Pulmonary artery endothelial cell (primary cell): ENCODE results near the gene CTIF. TPM values are rescaled to one million over a fixed set of nuclear protein-coding genes. Genes with fewer than 3 reads are reported as not detected.
"Not testable (repeated sequence)": the region's sequence is repeated elsewhere in the genome, so short reads cannot be mapped to it uniquely, and the experiment has no call there.

Experiments used
- DNase-seq: peaks from one replicate; pipeline ENCODE4 v3.0.0-alpha.2; 2011; ENCODE audit warnings: low read depth, low spot score
- total RNA-seq: library from RNA; depleted of rRNA; stranded (reverse); fragments of >200 nt; gene quantifications from 2 replicates; pipeline ENCODE4 v1.2.3, GENCODE V29; 2014

The CTIF gene
- total RNA-seq, 1 donor from 2014 or later: 15.2 TPM

GRCh38 chr18:48800466-48800865 lies 261.6 kb downstream of the CTIF start:
- DNase-seq: no peak

- no peak for DNase-seq
These were observed 262.3 kb downstream of the CTIF start for GRCh38 chr18:48800876-48801727.

GRCh38 chr18:48801728-48802542 lies 263.1 kb downstream of the CTIF start:
- DNase-seq: no peak

- no peak for DNase-seq
These were observed 263.9 kb downstream of the CTIF start for GRCh38 chr18:48802543-48803290.

GRCh38 chr18:48803518-48803917 lies 264.7 kb downstream of the CTIF start:
- no peak for DNase-seq

DNA sequence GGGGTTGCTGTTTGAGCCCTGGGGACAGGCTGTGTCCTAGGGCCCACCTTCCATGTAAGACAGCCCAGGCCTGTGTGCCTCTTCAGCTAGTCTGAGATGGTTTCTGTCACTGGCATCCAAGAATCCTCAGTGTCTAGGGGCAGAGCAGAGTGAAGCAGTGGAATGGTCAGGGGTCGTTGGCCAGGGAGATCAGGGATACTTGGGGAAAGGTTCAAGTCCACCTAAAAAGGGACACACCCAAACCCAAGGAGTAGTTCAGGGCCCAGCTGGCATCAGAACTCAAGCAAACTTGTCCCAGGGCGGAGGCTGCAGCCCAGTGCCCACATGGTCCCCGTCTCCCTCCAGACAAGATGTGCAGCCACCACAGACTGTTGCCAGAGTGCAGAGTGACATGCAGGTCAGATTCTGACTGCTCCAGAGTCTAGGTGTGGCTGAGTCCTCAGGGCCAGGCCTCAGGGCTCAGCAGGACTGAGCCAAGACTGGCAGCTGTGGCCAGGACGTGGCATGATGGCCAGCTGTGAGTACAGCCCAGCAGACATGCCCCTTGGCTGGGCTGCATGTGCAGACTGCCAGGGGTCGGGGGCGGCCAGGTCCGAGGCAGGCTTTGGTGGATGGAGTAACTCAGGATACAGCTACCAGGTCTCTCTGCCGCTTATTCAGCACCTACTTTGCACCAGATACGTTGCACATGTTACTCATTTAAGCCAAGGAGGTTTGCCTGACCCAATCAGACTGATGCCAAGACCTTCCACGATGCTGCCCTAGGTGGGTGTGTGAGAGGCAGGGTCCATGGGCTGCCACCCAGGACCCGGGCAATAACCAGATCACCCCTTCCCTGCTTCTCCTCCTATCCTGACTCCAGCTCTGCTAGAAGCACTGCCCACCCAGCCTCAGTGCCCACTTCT lies 265.4 kb downstream of the CTIF start:
- no peak for DNase-seq

GRCh38 chr18:48804856-48805610 lies 266.2 kb downstream of the CTIF start:
- no peak for DNase-seq

DNA sequence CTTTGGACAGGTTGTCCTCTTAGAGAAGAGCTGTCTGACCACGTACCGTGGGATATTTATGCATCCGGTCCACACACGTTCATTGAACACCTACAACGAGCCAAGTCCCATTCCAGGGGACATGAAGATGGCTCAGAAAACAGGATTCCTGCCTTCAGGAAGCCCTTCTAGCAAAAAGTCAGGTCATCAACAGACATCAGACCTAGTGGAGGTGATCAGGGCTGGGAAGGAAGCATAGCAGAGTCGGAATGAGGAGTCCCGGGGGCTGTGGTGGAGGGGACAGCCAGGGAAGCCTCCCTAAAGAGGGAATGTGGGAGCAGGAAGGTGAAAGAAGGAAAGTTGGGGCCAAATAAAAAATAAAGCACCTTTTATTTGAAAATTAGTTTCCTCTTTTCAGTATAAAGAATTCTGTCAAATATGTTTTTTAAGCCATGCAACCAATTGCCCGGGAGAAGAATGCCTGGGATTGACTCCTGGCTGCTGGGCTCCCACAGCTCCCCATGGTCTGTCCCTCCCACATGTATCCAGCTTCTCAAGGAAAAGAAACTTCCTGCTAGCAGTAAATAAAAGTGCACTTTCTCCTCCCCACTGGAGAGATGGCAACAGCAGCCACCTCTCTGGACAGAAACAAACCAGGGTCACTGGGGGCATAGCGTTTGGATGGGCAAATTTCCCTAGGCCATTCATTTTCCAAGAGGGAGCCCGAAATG lies 267.1 kb downstream of the CTIF start:
- DNase-seq: no peak

DNA sequence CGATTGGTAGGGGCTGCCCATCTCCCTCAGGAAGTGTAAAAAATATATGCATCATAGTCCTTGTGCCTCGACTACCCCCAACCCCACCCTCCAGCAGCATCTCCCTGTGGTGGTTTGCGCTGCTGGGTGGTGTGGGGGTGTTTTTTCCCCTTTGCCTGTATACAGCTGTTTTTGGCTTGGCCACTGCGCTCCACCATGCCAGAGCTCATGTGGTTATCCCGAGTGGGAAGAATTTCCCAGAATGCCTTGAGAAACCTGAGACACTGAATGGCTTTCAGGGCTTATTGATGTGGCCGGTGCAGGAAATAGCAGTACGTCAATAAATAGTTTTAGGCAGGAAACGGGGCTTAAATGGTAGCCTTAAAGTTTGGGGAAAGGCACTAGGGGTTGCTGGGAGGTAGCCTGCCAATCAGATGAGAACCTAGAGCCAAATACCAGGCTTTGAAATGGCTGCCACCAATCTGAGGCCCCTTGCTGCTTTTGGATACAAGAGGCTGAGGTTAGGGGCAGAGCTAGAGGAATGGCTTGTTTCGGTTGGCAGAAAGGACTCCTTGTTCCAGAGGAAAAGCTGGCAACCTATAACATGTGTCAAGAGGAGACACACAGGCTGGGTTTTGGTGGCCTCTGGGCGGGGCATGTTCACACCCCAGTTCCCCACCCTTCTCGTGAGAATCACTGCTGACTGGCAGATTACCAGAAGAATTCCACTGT lies 267.9 kb downstream of the CTIF start:
- DNase-seq: no peak

- no peak for DNase-seq
These were observed 269.6 kb downstream of the CTIF start for GRCh38 chr18:48808476-48808875.

- no peak for DNase-seq
These were observed 270.5 kb downstream of the CTIF start for GRCh38 chr18:48809365-48809764.

DNA sequence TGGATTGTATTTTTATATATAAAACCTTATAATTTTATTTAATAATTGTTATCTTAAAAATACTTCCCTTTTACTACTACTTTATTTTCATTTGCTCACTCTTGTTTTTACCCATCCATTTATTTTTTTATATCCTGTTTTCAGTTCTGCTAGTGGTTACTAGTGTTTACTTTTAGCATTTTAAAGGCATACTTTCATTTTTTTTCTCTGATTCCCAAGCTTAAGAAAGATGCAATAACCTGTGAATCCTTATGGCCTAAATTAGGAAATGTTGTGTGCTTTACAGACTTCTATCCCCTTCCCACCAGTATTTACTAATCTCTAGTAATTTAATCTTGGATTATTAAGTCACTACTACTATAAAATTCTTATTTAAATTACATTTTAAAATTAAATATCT lies 272.0 kb downstream of the CTIF start:
- no peak for DNase-seq

- no peak for DNase-seq
These were observed 272.6 kb downstream of the CTIF start for GRCh38 chr18:48811401-48811800.

DNA sequence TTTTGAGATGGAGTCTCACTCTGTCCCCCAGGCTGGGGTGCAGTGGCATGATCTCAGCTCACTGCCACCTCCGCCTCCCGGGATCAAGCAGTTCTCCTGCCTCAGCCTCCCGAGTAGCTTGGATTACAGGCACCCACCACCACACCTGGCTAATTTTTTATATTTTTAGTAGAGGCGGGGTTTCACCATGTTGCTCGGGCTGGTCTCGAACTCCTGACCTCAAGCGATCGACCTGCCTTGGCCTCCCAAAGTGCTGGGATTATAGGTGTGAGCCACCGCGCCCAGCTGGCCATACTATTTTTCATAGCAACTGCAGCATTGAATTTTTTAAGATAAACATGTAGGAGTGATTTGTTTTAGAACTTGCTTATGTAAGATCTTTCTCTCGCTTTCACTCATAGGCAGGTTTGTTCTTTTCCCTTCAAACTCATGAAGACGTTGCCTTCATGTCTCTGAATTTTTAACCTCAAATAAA lies 273.2 kb downstream of the CTIF start:
- not testable (repeated sequence) for DNase-seq

DNA sequence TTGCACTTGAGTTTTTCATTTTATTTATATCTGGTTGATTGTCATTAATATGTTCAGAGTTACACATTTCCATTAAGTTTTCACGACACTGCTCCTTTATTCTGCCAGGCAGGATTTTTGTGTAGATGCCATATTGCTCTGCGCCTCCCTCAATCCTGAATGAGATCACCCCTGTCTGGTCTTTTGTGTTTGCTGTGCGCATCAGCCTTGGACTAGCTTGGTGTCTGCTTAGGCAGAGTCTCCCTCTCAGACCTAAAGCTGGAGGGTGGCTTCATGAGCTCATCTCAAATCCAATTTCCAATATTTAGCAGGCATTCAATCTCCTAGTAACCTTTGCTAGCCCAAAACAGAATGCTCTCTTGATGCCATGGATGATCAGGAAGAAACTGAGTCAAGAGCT lies 274.5 kb downstream of the CTIF start:
- no peak for DNase-seq

DNA sequence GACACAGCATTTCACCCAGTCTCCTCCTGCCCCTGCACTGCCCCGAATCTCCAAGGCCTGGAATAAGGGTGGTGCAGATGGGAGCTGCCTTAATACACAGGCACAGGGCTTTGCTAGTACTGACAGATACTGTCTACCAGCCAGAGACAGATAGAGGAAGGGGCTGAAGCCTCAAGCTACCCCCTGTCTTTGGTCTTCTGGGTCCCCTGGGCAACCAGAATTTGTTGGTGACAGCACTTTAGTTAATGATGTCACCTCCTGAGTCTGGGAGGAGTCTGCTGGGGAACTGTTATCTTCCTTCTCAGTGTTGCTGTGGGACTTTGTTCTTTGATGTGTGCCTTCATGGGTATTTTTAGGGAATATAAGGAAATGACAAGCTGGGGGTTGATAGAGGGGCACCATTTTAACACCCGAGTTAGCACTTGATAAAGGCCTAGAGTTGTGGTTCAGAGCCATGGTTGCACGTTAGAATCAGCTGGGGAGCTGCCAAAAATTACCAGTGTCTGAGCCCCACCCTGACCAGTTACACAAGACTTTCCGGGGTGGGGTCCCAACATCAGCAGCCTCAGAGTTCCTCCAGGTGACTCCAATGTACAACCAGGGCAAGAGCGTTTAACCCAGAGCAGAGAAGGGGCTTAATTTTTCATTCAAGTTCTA lies 275.1 kb downstream of the CTIF start:
- DNase-seq: no peak

- no peak for DNase-seq
These were observed 275.8 kb downstream of the CTIF start for GRCh38 chr18:48814490-48815178.

DNA sequence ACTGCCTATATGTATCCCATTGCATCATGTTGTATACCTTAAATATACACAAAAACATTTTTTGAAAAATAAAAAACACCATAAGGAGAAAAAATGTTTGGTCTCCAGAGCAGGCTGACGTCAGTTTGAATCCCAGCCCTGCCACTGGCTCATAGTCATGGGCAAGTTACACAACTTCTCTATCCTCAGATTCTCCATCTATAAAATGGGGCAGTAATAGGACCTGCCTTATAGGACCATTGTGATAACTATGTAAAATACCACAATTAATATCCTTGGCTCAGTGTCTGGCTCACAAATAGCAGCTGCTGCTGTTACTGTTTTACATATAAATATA lies 276.3 kb downstream of the CTIF start:
- no peak for DNase-seq
